Dedifferentiated amniotic fluid mesenchymal stem cell (primary cell): ENCODE measurements around the gene IFT43.

Experiments used
- DNase-seq: peaks from one replicate; pipeline ENCODE4 v3.0.0-alpha.2; 2016; ENCODE audit errors: extremely low spot score

The IFT43 gene

DNA sequence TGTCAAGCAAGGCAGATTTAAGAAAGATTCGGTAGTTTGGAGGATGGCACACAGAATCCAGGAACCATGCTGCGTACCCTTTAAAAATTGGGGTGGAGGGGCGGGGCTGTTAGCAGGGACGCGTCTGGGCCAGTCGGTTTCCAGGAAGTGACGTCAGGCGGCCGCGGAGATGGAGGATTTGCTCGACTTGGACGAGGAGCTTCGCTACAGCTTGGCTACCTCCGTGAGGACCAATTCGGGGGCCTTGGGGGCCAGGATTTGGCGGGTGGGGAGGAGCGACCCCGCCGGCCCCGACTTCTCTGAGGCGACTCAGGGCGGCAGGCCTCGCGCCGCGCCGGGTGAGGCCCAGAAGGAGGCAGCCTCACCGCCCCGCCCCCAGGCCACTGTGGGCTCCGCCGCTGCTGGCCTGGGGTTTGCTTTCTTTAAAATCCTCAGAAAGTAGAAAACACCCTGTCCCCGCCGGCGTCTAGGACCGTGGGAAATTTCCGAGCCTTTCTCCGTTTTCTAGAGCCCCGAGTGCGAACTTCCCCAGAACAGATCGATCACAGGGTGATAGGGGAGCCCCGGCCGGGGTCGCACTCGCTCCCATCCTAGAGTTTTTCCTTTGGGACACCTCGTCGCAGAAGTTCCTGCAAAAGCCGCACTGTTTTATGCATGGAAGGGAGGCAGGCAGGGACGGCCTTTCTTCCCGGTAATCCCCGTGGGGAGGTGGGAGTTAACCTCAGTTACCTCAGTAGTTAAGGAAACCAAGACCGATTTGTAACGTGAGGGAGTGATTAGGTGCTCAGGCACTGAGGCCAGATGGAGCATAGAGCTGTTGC, at the start of gene IFT43:
Gene IFT43, plus strand, starts transcription at position 146 of the 821 bp plus-strand sequence. Its CDS starts 24 bp downstream, at position 170.
- peak; percentile 70 for DNase-seq

- no peak for DNase-seq
Measured at GRCh38 chr14:75939200-75939599, 46.4 kb upstream of the IFT43 start.

DNA sequence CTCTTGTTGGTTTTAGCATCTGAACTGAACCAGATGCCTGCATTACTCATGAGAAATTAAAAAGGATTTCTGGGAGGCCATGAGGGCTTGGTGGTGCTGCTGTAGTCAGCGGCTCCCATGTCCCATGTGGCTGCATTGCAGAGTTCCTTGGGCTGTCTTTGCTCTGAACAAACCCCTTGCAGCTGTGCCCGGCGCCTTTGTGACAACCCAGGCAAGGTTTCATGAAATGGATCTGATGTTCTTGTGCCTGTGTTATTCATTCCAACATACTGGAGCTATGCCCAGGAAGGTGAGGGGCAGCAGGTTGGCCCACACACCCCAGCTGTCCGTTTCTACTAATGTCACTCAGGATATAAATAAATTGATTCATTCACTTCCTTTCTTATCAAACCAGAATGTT, 44.5 kb upstream of the IFT43 start:
- no peak for DNase-seq

DNA sequence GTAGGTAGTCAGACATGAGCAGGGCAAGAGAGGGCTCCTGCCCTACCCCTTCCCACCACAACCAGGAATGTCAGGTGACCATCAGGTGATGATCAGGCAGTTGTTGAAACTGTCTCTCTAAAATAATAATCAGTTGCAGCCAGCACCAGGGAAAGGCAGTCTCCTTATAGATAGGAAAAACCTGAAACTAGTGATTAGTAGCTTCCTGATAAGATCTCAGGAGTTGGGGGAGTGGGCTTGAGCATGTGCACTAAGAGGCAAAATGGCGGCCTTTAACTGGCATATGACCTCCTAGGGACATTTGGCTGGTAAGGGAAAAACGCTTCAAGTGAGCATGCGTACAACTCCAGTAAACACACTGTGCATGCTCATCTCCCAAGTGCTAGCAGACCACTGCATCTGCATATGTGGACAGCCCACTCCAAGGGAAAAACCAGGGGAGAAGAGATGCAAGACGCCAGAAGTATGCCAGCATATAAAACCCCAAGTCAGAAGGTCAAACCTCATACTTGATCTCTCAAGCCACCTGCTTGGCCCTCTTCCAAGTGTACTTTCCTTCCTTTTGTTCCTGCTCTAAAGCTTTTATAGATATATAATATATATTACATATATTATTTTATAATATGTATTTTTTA, 40.8 kb upstream of the IFT43 start:
- no peak for DNase-seq

- DNase-seq, result no peak
Measured at GRCh38 chr14:75946785-75947184, 38.8 kb upstream of the IFT43 start.

DNA sequence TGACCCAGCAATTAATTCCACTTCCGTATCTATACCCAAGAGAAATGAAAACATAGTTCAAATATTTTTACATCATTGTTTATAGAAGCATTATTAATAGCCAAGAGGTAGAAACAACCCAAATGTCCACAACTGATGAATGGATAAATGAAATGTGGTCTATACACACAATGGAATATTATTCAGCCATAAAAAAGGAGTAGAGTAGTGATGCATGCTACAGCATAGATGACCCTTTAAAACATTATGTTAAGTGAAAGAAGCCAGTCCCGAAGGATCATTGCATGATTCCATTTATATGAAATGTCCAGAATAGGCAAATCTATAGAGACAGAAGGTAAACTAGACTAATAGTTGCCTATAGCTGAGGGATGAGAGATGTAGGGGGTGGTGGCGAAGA, 33.1 kb upstream of the IFT43 start:
- no peak for DNase-seq

DNA sequence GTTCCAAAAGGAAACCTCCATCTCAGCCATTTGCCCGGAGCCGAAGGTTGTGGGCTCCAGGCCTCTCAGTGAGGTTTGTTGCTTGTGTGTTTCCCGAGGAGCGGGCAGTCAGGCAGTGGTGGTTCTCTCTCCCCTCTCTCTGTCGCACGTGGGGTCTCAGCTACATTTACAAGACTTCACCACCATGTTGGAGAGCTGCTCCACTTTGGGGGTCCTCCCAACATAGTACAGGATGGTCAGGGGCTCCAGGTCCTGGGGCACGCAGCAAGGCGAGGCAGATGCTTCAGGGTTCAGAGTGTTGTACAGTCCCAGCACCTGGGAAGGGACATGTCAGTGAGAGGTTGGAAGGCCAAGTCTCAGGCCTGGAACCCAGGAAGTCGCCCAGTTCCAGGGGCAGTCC, 26.5 kb upstream of the IFT43 start:
- no peak for DNase-seq

DNA sequence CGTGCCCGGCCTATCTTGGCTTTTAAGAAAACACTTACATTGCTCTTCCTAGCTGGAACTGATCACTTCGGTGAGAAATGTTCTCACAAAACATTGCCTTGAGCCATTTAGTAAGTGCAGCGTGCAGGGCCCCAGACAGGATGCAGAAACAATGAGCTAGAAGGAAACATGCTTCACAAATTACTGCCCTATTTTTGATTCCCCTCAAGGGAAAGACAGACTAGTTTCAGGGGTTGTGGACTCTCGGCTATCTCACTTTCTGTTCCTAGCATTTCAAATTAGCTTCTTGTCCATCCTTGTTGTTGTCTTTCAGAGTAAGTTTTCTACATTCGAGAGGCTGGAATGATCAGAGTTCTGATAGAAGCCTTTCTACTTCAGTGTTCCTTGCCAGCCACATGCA, 25.3 kb upstream of the IFT43 start:
- DNase-seq, result no peak

GRCh38 chr14:75961662-75962061, 23.9 kb upstream of the IFT43 start:
- no peak for DNase-seq

DNA sequence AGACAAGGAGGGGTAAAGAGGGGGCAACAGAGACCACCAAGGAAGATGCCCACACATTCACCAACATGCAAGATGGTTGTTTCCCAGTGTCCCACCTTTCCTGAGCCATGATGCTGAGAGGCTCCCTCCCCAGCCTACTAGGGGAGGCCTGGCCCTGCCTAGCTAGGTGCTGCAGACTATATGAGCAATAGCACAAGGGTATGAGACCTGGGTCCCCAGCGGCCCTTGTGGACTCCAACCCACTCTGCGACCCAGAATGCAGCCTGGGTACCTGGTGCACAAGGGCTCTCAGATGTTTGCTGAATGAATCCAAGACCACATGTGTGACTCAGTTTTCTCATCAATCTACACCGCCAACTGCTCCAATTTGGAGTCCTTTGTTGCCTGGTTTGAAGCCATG, 17.7 kb upstream of the IFT43 start:
- no peak for DNase-seq

GRCh38 chr14:75968456-75968855, 17.1 kb upstream of the IFT43 start:
- DNase-seq, result no peak

GRCh38 chr14:75969126-75969525, 16.4 kb upstream of the IFT43 start:
- DNase-seq, result no peak

DNA sequence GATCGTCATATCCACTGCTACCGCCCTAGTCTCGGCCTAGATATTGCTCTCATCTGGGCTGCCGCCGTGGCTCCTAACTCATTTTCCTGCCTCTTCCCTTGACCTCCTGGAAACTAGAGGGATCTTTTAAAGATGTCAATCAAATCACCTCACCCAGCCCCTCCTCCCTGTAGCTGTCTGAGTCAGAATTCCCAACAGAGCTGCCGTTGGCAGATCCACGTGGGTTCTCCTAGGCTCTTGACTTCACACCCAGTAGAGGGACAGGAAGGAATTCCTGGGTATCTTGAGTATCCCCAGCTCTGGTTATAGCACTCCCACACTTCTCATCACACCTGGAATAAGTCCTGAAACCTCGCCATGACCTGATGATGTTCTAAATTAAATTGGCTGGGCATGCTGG, 15.7 kb upstream of the IFT43 start:
- no peak for DNase-seq

DNA sequence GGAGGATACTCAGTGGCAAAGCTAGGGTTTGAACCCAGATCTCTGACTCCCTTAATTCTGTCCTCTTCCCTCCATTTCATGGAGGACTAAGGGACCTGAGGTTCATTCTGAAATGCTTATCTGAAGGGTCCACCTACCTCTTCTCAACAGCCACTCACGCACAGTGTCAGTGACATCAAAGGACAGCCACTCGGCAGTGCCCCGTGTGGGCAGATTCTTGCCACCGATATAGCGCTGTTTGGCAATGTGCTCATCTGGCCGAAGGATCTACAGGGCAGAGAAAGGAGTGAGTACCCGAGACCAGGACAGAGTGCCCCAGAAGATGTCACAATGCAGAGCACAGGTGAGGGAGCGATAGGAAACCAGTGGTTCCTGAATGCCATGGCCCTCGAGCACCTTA, 14.6 kb upstream of the IFT43 start:
- no peak for DNase-seq

- no peak for DNase-seq
Measured at GRCh38 chr14:75971509-75971908, 14.1 kb upstream of the IFT43 start.

GRCh38 chr14:75972801-75973421, 12.7 kb upstream of the IFT43 start:
- DNase-seq, result no peak

GRCh38 chr14:75976826-75977581, 8.6 kb upstream of the IFT43 start:
- no peak for DNase-seq

- DNase-seq, result no peak
Measured at GRCh38 chr14:75977582-75977943, 8.0 kb upstream of the IFT43 start.

DNA sequence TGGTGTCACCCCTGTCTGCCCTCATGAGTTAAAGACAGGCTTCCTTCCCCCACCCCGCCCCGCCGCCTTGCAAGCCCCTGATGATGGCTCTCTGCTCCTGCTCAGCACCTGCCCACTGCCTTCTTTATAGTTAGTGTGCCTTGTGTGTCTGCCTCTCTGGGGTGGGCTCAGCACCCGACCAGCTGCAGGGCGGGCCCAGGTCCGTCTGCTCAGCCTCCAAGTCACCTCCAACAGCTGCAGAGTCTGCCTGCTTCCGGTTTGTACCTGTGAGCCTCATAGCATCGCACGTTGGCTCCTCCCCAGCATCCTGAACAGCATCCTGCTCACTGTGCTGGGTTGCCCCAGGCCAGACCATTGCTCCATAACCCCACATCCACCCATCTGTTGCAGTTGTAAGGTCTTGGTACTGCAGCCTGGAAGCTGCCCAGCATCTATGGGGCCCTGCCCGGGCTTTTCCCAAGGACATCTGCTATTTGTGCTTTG, 7.3 kb upstream of the IFT43 start:
- DNase-seq, result no peak

DNA sequence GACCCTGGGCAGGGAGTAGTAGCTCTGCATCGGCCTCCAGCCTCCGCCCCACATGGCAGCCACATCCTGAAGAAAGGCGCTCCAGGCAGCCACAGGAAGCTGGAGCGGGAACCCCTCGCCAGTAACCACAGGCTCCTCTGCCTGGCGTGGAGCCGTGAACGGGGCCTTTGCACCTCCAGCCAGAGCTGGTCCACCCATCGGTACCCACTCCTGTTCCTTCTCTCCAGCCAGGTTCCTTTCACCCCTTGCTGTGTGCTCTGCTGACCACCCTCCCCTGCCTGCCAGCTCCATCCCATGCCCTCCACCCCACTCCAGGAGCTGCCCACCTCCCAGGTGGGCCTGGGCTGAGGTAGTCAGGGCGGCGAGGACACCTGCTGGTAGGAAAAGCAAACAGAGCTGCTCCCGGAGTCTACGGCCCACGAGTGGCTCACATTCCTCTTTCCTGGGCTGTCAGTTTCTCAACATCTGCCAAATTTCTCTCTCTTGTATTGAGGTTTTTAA, 6.4 kb upstream of the IFT43 start:
- DNase-seq, result no peak

- no peak for DNase-seq
Measured at GRCh38 chr14:75979648-75980565, 5.7 kb upstream of the IFT43 start.
